Prostate gland (tissue), 2 donors: ENCODE data around the gene SEPTIN6.

ENCODE experiments used
- POLR2A ChIP-seq: fragments of 450-650 bp; IDR thresholded peaks from one replicate; pipeline ENCODE4 v1.6.1; 2016; ENCODE audit warnings: antibody characterized with exemption, mild to moderate bottlenecking
- POLR2AphosphoS5 ChIP-seq: sonication (generic); formaldehyde crosslinking; IDR thresholded peaks from one replicate; pipeline ENCODE4 v1.6.1; 2017; ENCODE audit warnings: antibody characterized with exemption
- TF ChIP-seq, protein P1 (sequence below), 4 experiments: fragments of 200-600 bp in 2 of 4; fragments of 450-650 bp in 2 of 4; sonication (generic) in 2 of 4; IDR thresholded peaks; 1 replicate in 3 of 4; 2 replicates in 1 of 4; pipeline ENCODE4 v1.5.1; 2016 to 2019; ENCODE audit warnings: antibody characterized with exemption in 4 of 4, mild to moderate bottlenecking in 2 of 4, moderate library complexity in 2 of 4

DNA sequence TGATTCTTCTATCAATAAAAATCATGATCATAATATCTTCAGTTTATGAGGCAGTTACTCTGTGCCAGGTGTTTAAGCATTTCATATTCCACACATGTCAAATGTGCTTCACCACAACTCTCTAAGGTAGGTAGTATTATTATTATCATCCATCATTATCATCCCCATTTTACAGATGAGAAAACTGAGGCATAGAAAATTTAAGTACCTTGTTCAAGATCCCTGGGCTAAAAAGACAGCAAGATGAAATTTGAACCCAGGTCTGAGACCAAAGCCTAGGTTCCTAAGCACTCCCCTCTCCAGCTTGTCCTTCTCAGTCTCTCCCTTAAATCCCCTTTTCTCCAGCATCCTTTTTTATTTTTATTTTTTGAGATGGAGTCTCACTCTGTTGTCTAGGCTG is 33.4 kb downstream of the SEPTIN6 start:
- TF ChIP-seq, protein P1, sequence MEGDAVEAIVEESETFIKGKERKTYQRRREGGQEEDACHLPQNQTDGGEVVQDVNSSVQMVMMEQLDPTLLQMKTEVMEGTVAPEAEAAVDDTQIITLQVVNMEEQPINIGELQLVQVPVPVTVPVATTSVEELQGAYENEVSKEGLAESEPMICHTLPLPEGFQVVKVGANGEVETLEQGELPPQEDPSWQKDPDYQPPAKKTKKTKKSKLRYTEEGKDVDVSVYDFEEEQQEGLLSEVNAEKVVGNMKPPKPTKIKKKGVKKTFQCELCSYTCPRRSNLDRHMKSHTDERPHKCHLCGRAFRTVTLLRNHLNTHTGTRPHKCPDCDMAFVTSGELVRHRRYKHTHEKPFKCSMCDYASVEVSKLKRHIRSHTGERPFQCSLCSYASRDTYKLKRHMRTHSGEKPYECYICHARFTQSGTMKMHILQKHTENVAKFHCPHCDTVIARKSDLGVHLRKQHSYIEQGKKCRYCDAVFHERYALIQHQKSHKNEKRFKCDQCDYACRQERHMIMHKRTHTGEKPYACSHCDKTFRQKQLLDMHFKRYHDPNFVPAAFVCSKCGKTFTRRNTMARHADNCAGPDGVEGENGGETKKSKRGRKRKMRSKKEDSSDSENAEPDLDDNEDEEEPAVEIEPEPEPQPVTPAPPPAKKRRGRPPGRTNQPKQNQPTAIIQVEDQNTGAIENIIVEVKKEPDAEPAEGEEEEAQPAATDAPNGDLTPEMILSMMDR (IDR thresholded peaks at IDR 0.05) = no peak
- TF ChIP-seq POLR2A (no peak), POLR2AphosphoS5 (no peak)
